Measurements from ENCODE around the gene SYNE2. TPM values are rescaled to one million over a fixed set of nuclear protein-coding genes. Genes with fewer than 3 reads are reported as not detected.

The SYNE2 gene
- total RNA-seq, 1 experiment from 2014 or later = 37.5 TPM

GRCh38 chr14:64260418-64260817 is 407.6 kb downstream of the SYNE2 start:
- Histone ChIP-seq H3K27me3 (ENCODE audit: control insufficient read depth, insufficient read depth, low read length) (no peaks in the 10 kb centered on the region), H3K36me3 (ENCODE audit: control insufficient read depth, insufficient read depth, low read length) (no peaks in the 10 kb centered on the region), H3K4me1 (ENCODE audit: control insufficient read depth, insufficient read depth, low read length) (no peaks in the 10 kb centered on the region), H3K27ac (ENCODE audit: low read length) (no peak overlapping the region), H3K4me3 (ENCODE audit: low read depth in 2 of 2, low read length in 2 of 2) (no peak overlapping the region), H3K9me3 (ENCODE audit: control insufficient read depth, insufficient read depth, low read depth, low read length) (no peaks in the 10 kb centered on the region)
- CTCF ChIA-PET = no interaction called here
- POLR2A ChIA-PET = no interaction called here
- no TSS peak for BruUV-seq (replicated peaks)
- ATAC-seq = no peak
- intact Hi-C loops (cut with micrococcal nuclease; ENCODE audit: unreplicated experiment) (no loop called here), in situ Hi-C loops (cut with HindIII; ENCODE audit: low pct_unique_long_range_greater_than_20kb, low sequenced_read_pairs) (no loop called here)
- DNase-seq (ENCODE audit: low read depth, low spot score) = no peak
- TF ChIP-seq SIN3A (IDR thresholded peaks at IDR 0.05; ENCODE audit: borderline replicate concordance, insufficient read depth, low read depth, low read length) = no peak
- no peak for TF ChIP-seq TCF7L2 (IDR thresholded peaks at IDR 0.05; ENCODE audit: low read depth, low read length)
- TF ChIP-seq POLR2AphosphoS5 (IDR thresholded peaks at IDR 0.05; ENCODE audit: low read depth, low read length) = no peak
- no peak for TF ChIP-seq CTCF (IDR thresholded peaks at IDR 0.05)

- DNase-seq (ENCODE audit: low read depth, low spot score) = no peak
- no TSS peak for BruUV-seq (replicated peaks)
- TF ChIP-seq POLR2AphosphoS5 (IDR thresholded peaks at IDR 0.05; ENCODE audit: low read depth, low read length) = no peak
- no peak for TF ChIP-seq CTCF (IDR thresholded peaks at IDR 0.05)
- Histone ChIP-seq H3K4me3 (ENCODE audit: low read depth in 2 of 2, low read length in 2 of 2) (no peak overlapping the region), H3K9me3 (ENCODE audit: control insufficient read depth, insufficient read depth, low read depth, low read length) (no peaks in the 10 kb centered on the region), H3K36me3 (ENCODE audit: control insufficient read depth, insufficient read depth, low read length) (no peaks in the 10 kb centered on the region), H3K27me3 (ENCODE audit: control insufficient read depth, insufficient read depth, low read length) (no peaks in the 10 kb centered on the region), H3K4me1 (ENCODE audit: control insufficient read depth, insufficient read depth, low read length) (no peaks in the 10 kb centered on the region), H3K27ac (ENCODE audit: low read length) (no peak overlapping the region)
- intact Hi-C loops (cut with micrococcal nuclease; ENCODE audit: unreplicated experiment) = no loop called here
- in situ Hi-C loops (cut with HindIII; ENCODE audit: low pct_unique_long_range_greater_than_20kb, low sequenced_read_pairs) = no loop called here
- ATAC-seq = no peak
- ChIA-PET POLR2A (no interaction called here), CTCF (interaction anchor here (0.5 kb wide), 1 partner anchor 163 kb away, joined by 6 read pairs; no protein-coding TSS in a partner anchor)
Observed at GRCh38 chr14:64265222-64265621, 412.4 kb downstream of the SYNE2 start.

- ChIA-PET CTCF (no interaction called here), POLR2A (interaction anchor here (0.6 kb wide), 1 partner anchor 285 kb away, joined by 3 read pairs; no protein-coding TSS in a partner anchor)
- DNase-seq (ENCODE audit: low read depth, low spot score) (no peak), ATAC-seq (no peak)
- H3K4me3 ChIP-seq (ENCODE audit: low read depth in 2 of 2, low read length in 2 of 2) = no peak overlapping the region
- H3K27ac ChIP-seq (ENCODE audit: low read length) = no peak overlapping the region
- no TSS peak for BruUV-seq (replicated peaks)
- no peaks in the 10 kb centered on the region for H3K36me3 ChIP-seq (ENCODE audit: control insufficient read depth, insufficient read depth, low read length)
- intact Hi-C loops (cut with micrococcal nuclease; ENCODE audit: unreplicated experiment) (no loop called here), in situ Hi-C loops (cut with HindIII; ENCODE audit: low pct_unique_long_range_greater_than_20kb, low sequenced_read_pairs) (no loop called here)
- no peaks in the 10 kb centered on the region for H3K9me3 ChIP-seq (ENCODE audit: control insufficient read depth, insufficient read depth, low read depth, low read length)
- no peak for TF ChIP-seq TCF7L2 (IDR thresholded peaks at IDR 0.05; ENCODE audit: low read depth, low read length)
- no peak for TF ChIP-seq REST (IDR thresholded peaks at IDR 0.05; ENCODE audit: insufficient read depth in 1 of 2, low read depth in 2 of 2, low read length in 1 of 2)
- no peak for TF ChIP-seq CTCF (IDR thresholded peaks at IDR 0.05)
- no peaks in the 10 kb centered on the region for H3K27me3 ChIP-seq (ENCODE audit: control insufficient read depth, insufficient read depth, low read length)
- no peaks in the 10 kb centered on the region for H3K4me1 ChIP-seq (ENCODE audit: control insufficient read depth, insufficient read depth, low read length)
Observed at GRCh38 chr14:64266239-64266638, 413.4 kb downstream of the SYNE2 start.

Measured in Panc1 (cell line).